Panc1 (cell line): ENCODE data around the gene ITSN2.

Experiments
- POLR2AphosphoS5 ChIP-seq: IDR thresholded peaks from 2 replicates; pipeline ENCODE4 v1.6.1; 2012; ENCODE audit warnings: mild to moderate bottlenecking, low read depth, low read length, moderate library complexity
- TCF7L2 ChIP-seq: IDR thresholded peaks from 2 replicates; pipeline ENCODE4 v1.6.1; 2011; ENCODE audit warnings: mild to moderate bottlenecking, low read depth, low read length, inconsistent platforms

DNA sequence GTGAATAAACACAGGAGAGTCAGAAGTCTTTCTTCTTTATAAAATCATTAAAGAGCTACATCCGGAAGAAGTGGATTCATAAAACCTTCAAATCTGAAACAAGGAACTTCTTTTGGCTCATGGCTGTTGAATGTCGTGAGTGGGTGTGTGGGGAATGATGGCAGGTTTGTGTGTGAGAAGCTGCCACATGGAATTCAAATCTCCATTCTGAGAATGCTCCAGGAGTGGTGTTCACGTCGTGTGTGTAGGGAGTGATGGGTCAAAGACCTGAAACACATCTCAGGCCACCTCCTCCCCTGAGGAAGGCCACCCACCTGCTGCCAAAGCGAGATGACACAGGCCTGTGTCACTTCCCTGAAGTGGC is 156.6 kb downstream of the ITSN2 start:
- no peak for TF ChIP-seq POLR2AphosphoS5
- TF ChIP-seq TCF7L2, result no peak
